ENCODE results near the gene RUNX1. TPM values are rescaled to one million over a fixed set of nuclear protein-coding genes. Genes with fewer than 3 reads are reported as not detected.

Gene RUNX1
- total RNA-seq, 2 experiments from 2014 or later, result 49.5 to 58.8 TPM

DNA sequence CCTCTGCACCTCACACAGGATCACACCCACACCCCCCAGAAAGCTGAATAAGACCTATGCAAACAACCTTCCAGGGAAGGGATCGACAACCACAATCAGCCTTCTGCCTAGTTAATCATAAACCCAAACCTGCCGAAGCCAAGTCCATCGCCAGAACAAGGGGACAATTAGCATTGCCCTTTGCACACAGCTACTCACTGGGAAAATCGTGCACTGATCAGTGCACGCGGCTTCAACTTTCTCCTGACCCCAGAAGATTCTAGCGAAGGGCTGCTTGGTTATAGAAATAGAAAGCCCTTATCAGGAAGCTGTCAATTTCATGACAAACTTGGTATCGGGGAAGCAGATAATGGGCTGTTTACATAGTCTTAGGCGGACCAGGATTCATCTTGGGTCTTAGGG lies 29.5 kb downstream of the RUNX1 start:
- Mint-ChIP-seq H3K36me3 (ENCODE audit: low read depth) (peaks cover 12% of the 10 kb centered on the region), H3K27me3 (no peaks in the 10 kb centered on the region), H3K4me3 (no peak overlapping the region), H3K4me1 (peaks cover 90% of the 10 kb centered on the region), H3K27ac (peak overlapping the region; percentile 24), H3K9me3 (ENCODE audit: low read depth) (peaks cover 2% of the 10 kb centered on the region)
- ATAC-seq (no peak), DNase-seq (no peak)
- intact Hi-C loops (cut with DNase I, micrococcal nuclease), result no loop called here
- POLR2A ChIA-PET, result interaction anchor here (0.6 to 0.8 kb wide), 2 partner anchors 20 to 170 kb away, joined by 3 to 4 read pairs; no protein-coding TSS in a partner anchor
- CTCF ChIA-PET, result interaction anchor here (0.6 to 1.4 kb wide), 2 partner anchors 14 to 989 kb away, joined by 3 read pairs; no protein-coding TSS in a partner anchor

GRCh38 chr21:35017256-35017655 lies 31.8 kb downstream of the RUNX1 start:
- Mint-ChIP-seq H3K27ac (peak overlapping the region; percentile 64), H3K9me3 (ENCODE audit: low read depth) (no peaks in the 10 kb centered on the region), H3K27me3 (no peaks in the 10 kb centered on the region), H3K4me3 (no peak overlapping the region), H3K36me3 (ENCODE audit: low read depth) (peaks cover 6% of the 10 kb centered on the region), H3K4me1 (peaks cover 89% of the 10 kb centered on the region)
- intact Hi-C loops (cut with DNase I, micrococcal nuclease), result no loop called here
- ChIA-PET POLR2A (interaction anchor here (0.7 to 1.0 kb wide), 2 partner anchors 30 to 49 kb away, joined by 3 to 5 read pairs; no protein-coding TSS in a partner anchor), CTCF (interaction anchor here (0.8 to 0.9 kb wide), 3 partner anchors 12 to 71 kb away, joined by 3 read pairs; no protein-coding TSS in a partner anchor)
- DNase-seq (no peak), ATAC-seq (no peak)

GRCh38 chr21:35016517-35017188 lies 32.4 kb downstream of the RUNX1 start:
- Mint-ChIP-seq H3K4me3 (no peak overlapping the region), H3K9me3 (ENCODE audit: low read depth) (no peaks in the 10 kb centered on the region), H3K36me3 (ENCODE audit: low read depth) (peaks cover 6% of the 10 kb centered on the region), H3K27me3 (no peaks in the 10 kb centered on the region), H3K27ac (peak overlapping the region; percentile 64), H3K4me1 (peaks cover 89% of the 10 kb centered on the region)
- DNase-seq, result no peak
- ChIA-PET POLR2A (interaction anchor here (0.7 to 1.0 kb wide), 3 partner anchors 29 to 48 kb away, joined by 3 to 5 read pairs (median 3); no protein-coding TSS in a partner anchor), CTCF (interaction anchor here (1.1 to 1.6 kb wide), 3 partner anchors 9 to 74 kb away, joined by 4 to 6 read pairs (median 4); no protein-coding TSS in a partner anchor)
- intact Hi-C loops (cut with DNase I, micrococcal nuclease), result no loop called here
- no peak for ATAC-seq

GRCh38 chr21:35016071-35016470 lies 33.0 kb downstream of the RUNX1 start:
- ChIA-PET POLR2A (interaction anchor here (0.6 to 1.0 kb wide), 2 partner anchors 16 to 29 kb away, joined by 3 to 6 read pairs; no protein-coding TSS in a partner anchor), CTCF (interaction anchor here (0.7 to 1.7 kb wide), 5 partner anchors 10 to 1253 kb away, joined by 3 to 6 read pairs (median 4); no protein-coding TSS in a partner anchor)

GRCh38 chr21:35015435-35016024 lies 33.6 kb downstream of the RUNX1 start:
- no peaks in the 10 kb centered on the region for H3K27me3 Mint-ChIP-seq
- POLR2A ChIA-PET, result interaction anchor here (0.6 to 1.0 kb wide), 4 partner anchors 15 to 189 kb away, joined by 3 to 6 read pairs (median 3); no protein-coding TSS in a partner anchor
- CTCF ChIA-PET, result interaction anchor here (0.7 to 1.7 kb wide), 8 partner anchors 10 to 1253 kb away, joined by 3 to 6 read pairs (median 4); no protein-coding TSS in a partner anchor
- ATAC-seq (peak; percentile 89), DNase-seq (peak; percentile 78)
- intact Hi-C loops (cut with DNase I, micrococcal nuclease), result loop anchor here in 1 of 2 experiments (2.0 kb wide), 1 partner anchor 29 kb away; no protein-coding TSS in a partner anchor
- H3K4me3 Mint-ChIP-seq, result no peak overlapping the region
- H3K36me3 Mint-ChIP-seq (ENCODE audit: low read depth), result peaks cover 6% of the 10 kb centered on the region
- H3K27ac Mint-ChIP-seq, result peak overlapping the region; percentile 87
- no peaks in the 10 kb centered on the region for H3K9me3 Mint-ChIP-seq (ENCODE audit: low read depth)
- peaks cover 89% of the 10 kb centered on the region for H3K4me1 Mint-ChIP-seq

More at GRCh38 chr21:35016071-35016470, 33.0 kb downstream of the RUNX1 start:
- Mint-ChIP-seq H3K9me3 (ENCODE audit: low read depth) (no peaks in the 10 kb centered on the region), H3K4me1 (peaks cover 89% of the 10 kb centered on the region), H3K36me3 (ENCODE audit: low read depth) (peaks cover 6% of the 10 kb centered on the region), H3K27ac (peak overlapping the region; percentile 87), H3K27me3 (no peaks in the 10 kb centered on the region), H3K4me3 (no peak overlapping the region)
- no peak for DNase-seq
- intact Hi-C loops (cut with DNase I, micrococcal nuclease), result no loop called here
- no peak for ATAC-seq

GRCh38 chr21:35014302-35015041 lies 34.6 kb downstream of the RUNX1 start:
- intact Hi-C loops (cut with DNase I, micrococcal nuclease), result loop anchor here (2.0 to 5.0 kb wide), 2 partner anchors 28 to 33 kb away; partner anchors contain the start of gene RUNX1 (in 1 of the 2)
- ChIA-PET CTCF (interaction anchor here (1.0 to 1.7 kb wide), 5 partner anchors 9 to 24 kb away, joined by 3 to 6 read pairs (median 4); no protein-coding TSS in a partner anchor), POLR2A (interaction anchor here (0.7 to 0.9 kb wide), 3 partner anchors 88 to 387 kb away, joined by 3 read pairs; no protein-coding TSS in a partner anchor)
- Mint-ChIP-seq H3K4me1 (peaks cover 91% of the 10 kb centered on the region), H3K9me3 (ENCODE audit: low read depth) (no peaks in the 10 kb centered on the region), H3K27ac (peak overlapping the region; percentile 87), H3K4me3 (no peak overlapping the region), H3K36me3 (ENCODE audit: low read depth) (peaks cover 6% of the 10 kb centered on the region), H3K27me3 (no peaks in the 10 kb centered on the region)
- ATAC-seq, result no peak
- no peak for DNase-seq

GRCh38 chr21:35011681-35012080 lies 37.4 kb downstream of the RUNX1 start:
- H3K27ac Mint-ChIP-seq, result peak overlapping the region; percentile 52
- H3K4me1 Mint-ChIP-seq, result peaks cover 93% of the 10 kb centered on the region
- H3K36me3 Mint-ChIP-seq (ENCODE audit: low read depth), result peaks cover 14% of the 10 kb centered on the region
- ChIA-PET POLR2A (interaction anchor here (1.1 kb wide), 1 partner anchor 25 kb away, joined by 3 read pairs; no protein-coding TSS in a partner anchor), CTCF (interaction anchor here (0.7 to 1.5 kb wide), 10 partner anchors 8 to 123 kb away, joined by 3 to 10 read pairs (median 4); no protein-coding TSS in a partner anchor)
- intact Hi-C loops (cut with DNase I, micrococcal nuclease), result loop anchor here (1.0 to 5.0 kb wide), 2 partner anchors 8 to 36 kb away; partner anchors contain the start of gene RUNX1 (in 1 of the 2)
- ATAC-seq, result no peak
- H3K27me3 Mint-ChIP-seq, result no peaks in the 10 kb centered on the region
- DNase-seq, result no peak
- H3K9me3 Mint-ChIP-seq (ENCODE audit: low read depth), result no peaks in the 10 kb centered on the region
- H3K4me3 Mint-ChIP-seq, result peak overlapping the region; percentile 19

DNA sequence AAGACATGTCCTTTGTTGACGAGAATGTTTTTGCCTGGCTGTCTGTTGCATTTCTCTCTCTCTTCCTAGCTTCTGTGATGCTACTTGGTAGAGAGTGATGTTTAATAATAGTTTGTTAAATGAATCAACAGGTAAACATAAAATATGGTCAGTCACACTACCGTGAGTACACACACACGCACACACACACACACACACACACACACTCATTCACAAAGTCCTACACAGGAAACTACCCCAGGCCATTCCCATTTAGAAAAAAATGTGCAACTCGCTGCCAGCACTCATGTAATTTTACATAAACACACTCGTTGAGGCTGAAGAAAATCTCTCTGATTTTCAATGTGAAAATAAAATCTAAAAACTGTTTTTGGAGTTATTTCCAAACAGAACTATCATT lies 38.7 kb downstream of the RUNX1 start:
- no peak for ATAC-seq
- no peak overlapping the region for H3K4me3 Mint-ChIP-seq
- no peaks in the 10 kb centered on the region for H3K9me3 Mint-ChIP-seq (ENCODE audit: low read depth)
- H3K36me3 Mint-ChIP-seq (ENCODE audit: low read depth), result peaks cover 18% of the 10 kb centered on the region
- intact Hi-C loops (cut with DNase I, micrococcal nuclease), result loop anchor here in 1 of 2 experiments (5.0 kb wide), 1 partner anchor 37 kb away; the partner anchor contains the start of gene RUNX1
- DNase-seq, result no peak
- peaks cover 93% of the 10 kb centered on the region for H3K4me1 Mint-ChIP-seq
- ChIA-PET CTCF (interaction anchor here (1.0 kb wide), 1 partner anchor 27 kb away, joined by 3 read pairs; no protein-coding TSS in a partner anchor), POLR2A (interaction anchor here (0.7 kb wide), 1 partner anchor 37 kb away, joined by 5 read pairs; no protein-coding TSS in a partner anchor)
- H3K27me3 Mint-ChIP-seq, result no peaks in the 10 kb centered on the region
- peak overlapping the region; percentile 49 for H3K27ac Mint-ChIP-seq

DNA sequence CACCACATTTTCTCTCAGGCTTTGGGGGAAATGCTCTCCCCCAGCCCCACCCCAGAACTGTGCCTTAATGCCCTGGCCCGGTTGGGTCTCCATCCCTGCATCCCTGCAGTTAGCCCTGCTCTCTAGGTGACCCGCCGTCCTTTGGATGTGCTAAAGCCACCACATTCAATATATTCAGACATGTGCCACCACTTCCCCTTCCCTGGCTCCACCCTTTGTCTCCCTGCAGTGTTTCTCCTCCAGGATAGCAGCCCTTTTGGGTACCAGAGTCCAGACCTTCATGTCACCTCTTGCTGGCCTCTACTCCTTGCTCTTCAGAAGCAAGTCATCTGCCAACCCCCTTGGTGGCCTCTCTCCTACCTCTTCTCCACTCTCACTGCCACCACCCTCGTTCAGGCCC lies 41.8 kb downstream of the RUNX1 start:
- H3K9me3 Mint-ChIP-seq (ENCODE audit: low read depth), result no peaks in the 10 kb centered on the region
- ATAC-seq (no peak), DNase-seq (no peak)
- no peak overlapping the region for H3K4me3 Mint-ChIP-seq
- ChIA-PET POLR2A (interaction anchor here (1.0 kb wide), 1 partner anchor 17 kb away, joined by 3 read pairs; no protein-coding TSS in a partner anchor), CTCF (interaction anchor here (0.7 to 1.5 kb wide), 2 partner anchors 14 to 369 kb away, joined by 3 to 7 read pairs; no protein-coding TSS in a partner anchor)
- no peaks in the 10 kb centered on the region for H3K27me3 Mint-ChIP-seq
- intact Hi-C loops (cut with DNase I, micrococcal nuclease), result no loop called here
- H3K4me1 Mint-ChIP-seq, result peaks cover 97% of the 10 kb centered on the region
- peak overlapping the region; percentile 16 for H3K27ac Mint-ChIP-seq
- H3K36me3 Mint-ChIP-seq (ENCODE audit: low read depth), result peaks cover 20% of the 10 kb centered on the region

DNA sequence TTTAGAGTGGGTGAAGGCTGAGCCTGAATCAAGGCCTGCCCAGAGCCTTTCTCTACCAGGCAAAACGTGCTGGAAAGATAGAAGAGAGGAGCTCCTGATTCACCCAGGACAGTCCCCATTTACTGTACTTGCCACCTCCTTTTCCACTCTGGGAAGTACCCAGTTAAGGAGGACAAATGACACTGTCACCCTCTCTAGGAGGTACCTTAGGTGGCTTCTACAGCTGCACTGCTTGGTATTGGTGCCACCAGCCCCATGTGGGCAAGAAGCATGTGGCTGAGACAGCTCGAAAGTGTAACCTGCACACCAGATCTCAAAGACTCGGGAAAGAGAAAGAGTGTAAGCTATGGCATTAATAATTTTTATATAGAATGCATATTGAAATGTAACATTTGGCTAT lies 42.3 kb downstream of the RUNX1 start:
- Mint-ChIP-seq H3K27me3 (no peaks in the 10 kb centered on the region), H3K4me3 (no peak overlapping the region), H3K27ac (peak overlapping the region; percentile 44), H3K9me3 (ENCODE audit: low read depth) (no peaks in the 10 kb centered on the region), H3K36me3 (ENCODE audit: low read depth) (peaks cover 22% of the 10 kb centered on the region), H3K4me1 (peaks cover 96% of the 10 kb centered on the region)
- intact Hi-C loops (cut with DNase I, micrococcal nuclease), result no loop called here
- CTCF ChIA-PET, result interaction anchor here (0.7 to 1.5 kb wide), 2 partner anchors 14 to 370 kb away, joined by 3 to 7 read pairs; no protein-coding TSS in a partner anchor
- DNase-seq (no peak), ATAC-seq (peak; percentile 53)
- POLR2A ChIA-PET, result interaction anchor here (1.0 kb wide), 1 partner anchor 16 kb away, joined by 3 read pairs; no protein-coding TSS in a partner anchor

Measured in activated CD4-positive, alpha-beta T cell treated with anti-CD3 and anti-CD28 coated beads for 36 hours (primary cell).